ENCODE measurements around the gene CITED2.

CITED2 gene

GRCh38 chr6:139329224-139329623 lies 45.2 kb downstream of the CITED2 start:
- no peak for DNase-seq

GRCh38 chr6:139327038-139327437 lies 47.4 kb downstream of the CITED2 start:
- no peak for DNase-seq

- no peak for DNase-seq
These were observed 48.8 kb downstream of the CITED2 start for GRCh38 chr6:139325686-139326085.

GRCh38 chr6:139325125-139325524 lies 49.3 kb downstream of the CITED2 start:
- DNase-seq = peak; percentile 5

GRCh38 chr6:139324301-139324555 lies 50.2 kb downstream of the CITED2 start:
- no peak for DNase-seq

- peak; percentile 91 for DNase-seq
These were observed 50.7 kb downstream of the CITED2 start for GRCh38 chr6:139323511-139324300.
